H9 (cell line): Measurements from ENCODE around the gene LIN9. TPM values are rescaled to one million over a fixed set of nuclear protein-coding genes. Genes with fewer than 3 reads are reported as not detected.

Experiments used
- DNase-seq: peaks from one replicate; pipeline ENCODE4 v3.0.0-alpha.2; 2017
- H2AFZ ChIP-seq: one replicate; pipeline ENCODE4 v1.6.1; 2013; ENCODE audit warnings: mild to moderate bottlenecking, low read length, control low read depth, moderate library complexity
- H2AK5ac ChIP-seq: 2 replicates; pipeline ENCODE4 v1.6.1; 2013; ENCODE audit warnings: low read length, control low read depth, mixed read lengths; ENCODE audit not compliant: insufficient read length
- H2BK120ac ChIP-seq: one replicate; pipeline ENCODE4 v1.6.1; 2013; ENCODE audit warnings: low read depth, mild to moderate bottlenecking, low read length, control low read depth, inconsistent platforms; ENCODE audit not compliant: poor library complexity, severe bottlenecking
- H2BK12ac ChIP-seq: 2 replicates; pipeline ENCODE4 v1.6.1; 2013; ENCODE audit warnings: low read length, control low read depth, mixed read lengths, low read depth; ENCODE audit not compliant: insufficient read length
- H2BK15ac ChIP-seq: 2 replicates; pipeline ENCODE4 v1.6.1; 2013; ENCODE audit warnings: low read depth, low read length, control low read depth
- H2BK20ac ChIP-seq: one replicate; pipeline ENCODE4 v1.6.1; 2013; ENCODE audit warnings: low read depth, mild to moderate bottlenecking, low read length, control low read depth, inconsistent platforms; ENCODE audit not compliant: poor library complexity, severe bottlenecking
- H2BK5ac ChIP-seq: 2 replicates; pipeline ENCODE4 v1.6.1; 2013; ENCODE audit warnings: low read length, control low read depth, mixed read lengths; ENCODE audit not compliant: insufficient read length
- H3K14ac ChIP-seq: 2 replicates; pipeline ENCODE4 v1.6.1; 2013; ENCODE audit warnings: low read length, control low read depth; ENCODE audit not compliant: insufficient read depth
- H3K18ac ChIP-seq: 2 replicates; pipeline ENCODE4 v1.6.1; 2013; ENCODE audit warnings: low read depth, mild to moderate bottlenecking, mixed read lengths, low read length, control low read depth; ENCODE audit not compliant: insufficient read length
- H3K23ac ChIP-seq: 2 replicates; pipeline ENCODE4 v1.6.1; 2013; ENCODE audit warnings: low read length, control low read depth, mixed read lengths, low read depth; ENCODE audit not compliant: insufficient read length
- H3K23me2 ChIP-seq: 2 replicates; pipeline ENCODE4 v1.6.1; 2013; ENCODE audit warnings: low read depth, mild to moderate bottlenecking, mixed read lengths, low read length, control low read depth; ENCODE audit not compliant: insufficient read length, poor library complexity, severe bottlenecking
- H3K27ac ChIP-seq: 2 replicates; pipeline ENCODE4 v1.5.1; 2013; ENCODE audit warnings: low read length, control low read depth, mixed read lengths, low read depth; ENCODE audit not compliant: insufficient read length
- H3K27me3 ChIP-seq: 2 replicates; pipeline ENCODE4 v1.6.1; 2013; ENCODE audit warnings: low read length, control low read depth, inconsistent platforms; ENCODE audit not compliant: insufficient read depth
- H3K4ac ChIP-seq: 2 replicates; pipeline ENCODE4 v1.6.1; 2013; ENCODE audit warnings: low read depth, mild to moderate bottlenecking, control low read depth, inconsistent platforms, low read length, moderate library complexity
- H3K4me1 ChIP-seq: 2 replicates; pipeline ENCODE4 v1.6.1; 2013; ENCODE audit warnings: low read length, control low read depth, inconsistent platforms; ENCODE audit not compliant: insufficient read depth
- H3K4me2 ChIP-seq: 2 replicates; pipeline ENCODE4 v1.6.1; 2013; ENCODE audit warnings: low read length, control low read depth, mixed read lengths; ENCODE audit not compliant: insufficient read length, insufficient read depth
- H3K56ac ChIP-seq: 2 replicates; pipeline ENCODE4 v1.6.1; 2013; ENCODE audit warnings: low read depth, mild to moderate bottlenecking, mixed read lengths, low read length, control low read depth; ENCODE audit not compliant: insufficient read length
- H3K79me1 ChIP-seq: 2 replicates; pipeline ENCODE4 v1.6.1; 2013; ENCODE audit warnings: low read depth, mild to moderate bottlenecking, moderate library complexity, low read length, control low read depth, inconsistent platforms; ENCODE audit not compliant: insufficient read depth, poor library complexity, severe bottlenecking
- H3K79me2 ChIP-seq: 2 replicates; pipeline ENCODE4 v1.6.1; 2013; ENCODE audit warnings: low read length, control low read depth, inconsistent platforms; ENCODE audit not compliant: insufficient read depth
- H3K9ac ChIP-seq: 2 replicates; pipeline ENCODE4 v1.6.1; 2013; ENCODE audit warnings: low read length, control low read depth, mixed read lengths; ENCODE audit not compliant: insufficient read length; ENCODE audit errors: extremely low read depth
- H3K9me3 ChIP-seq: one replicate; pipeline ENCODE4 v1.6.1; 2013; ENCODE audit warnings: low read depth, low read length, inconsistent platforms; ENCODE audit not compliant: control insufficient read depth
- H3T11ph ChIP-seq: one replicate; pipeline ENCODE4 v1.6.1; 2013; ENCODE audit warnings: mild to moderate bottlenecking, low read length, control low read depth, inconsistent platforms
- H4K20me1 ChIP-seq: one replicate; pipeline ENCODE4 v1.6.1; 2013; ENCODE audit not compliant: control insufficient read depth, insufficient read length, insufficient read depth
- H4K5ac ChIP-seq: 2 replicates; pipeline ENCODE4 v1.6.1; 2013; ENCODE audit warnings: low read depth, mild to moderate bottlenecking, mixed read lengths, low read length, control low read depth; ENCODE audit not compliant: insufficient read length
- H4K8ac ChIP-seq: replicated peaks from 2 replicates; pipeline ENCODE4 v1.6.1; 2013; ENCODE audit warnings: low read length, control low read depth, mixed read lengths, low read depth; ENCODE audit not compliant: insufficient read length
- H4K91ac ChIP-seq: 2 replicates; pipeline ENCODE4 v1.6.1; 2013; ENCODE audit warnings: low read depth, mild to moderate bottlenecking, moderate library complexity, mixed read lengths, low read length, control low read depth; ENCODE audit not compliant: insufficient read length
- H3K27ac Mint-ChIP-seq, 3 experiments: 2 replicates in 2 of 3; 3 replicates in 1 of 3; pipeline ENCODE4 v1.8.0; 2020 to 2021; ENCODE audit warnings: mixed read lengths in 3 of 3, mild to moderate bottlenecking in 1 of 3, moderate library complexity in 1 of 3
- H3K27me3 Mint-ChIP-seq: 2 replicates; pipeline ENCODE4 v1.8.0; 2021; ENCODE audit warnings: low read depth, mild to moderate bottlenecking, moderate library complexity, mixed read lengths
- H3K36me3 Mint-ChIP-seq, 3 experiments: 2 replicates in 2 of 3; 3 replicates in 1 of 3; pipeline ENCODE4 v1.8.0; 2020 to 2021; ENCODE audit warnings: low read depth in 3 of 3, mixed read lengths in 3 of 3; ENCODE audit not compliant: insufficient read depth in 1 of 3
- H3K4me1 Mint-ChIP-seq, 2 experiments: 2 replicates each; pipeline ENCODE4 v1.8.0; 2020; ENCODE audit warnings: mixed read lengths in 2 of 2
- H3K4me3 Mint-ChIP-seq, 2 experiments: 2 replicates in 1 of 2; 3 replicates in 1 of 2; pipeline ENCODE4 v1.8.0; 2020 to 2021; ENCODE audit warnings: mild to moderate bottlenecking in 2 of 2, mixed read lengths in 2 of 2, moderate library complexity in 1 of 2
- H3K9me3 Mint-ChIP-seq, 2 experiments: 2 replicates in 1 of 2; 3 replicates in 1 of 2; pipeline ENCODE4 v1.8.0; 2020; ENCODE audit warnings: mild to moderate bottlenecking in 2 of 2, mixed read lengths in 2 of 2, moderate library complexity in 1 of 2
- total RNA-seq: library from RNA; stranded (reverse); gene quantifications from 2 replicates; pipeline ENCODE4 v1.2.1, GENCODE V29; 2021
- TF ChIP-seq, protein P1 (sequence below): fragments of 200-600 bp; sonication (generic); conservative IDR thresholded peaks from 3 replicates; pipeline ENCODE4 v1.8.0; 2021; ENCODE audit warnings: antibody characterized with exemption, mild to moderate bottlenecking

The LIN9 gene
- total RNA-seq, 1 experiment from 2014 or later = 9.5 TPM

DNA sequence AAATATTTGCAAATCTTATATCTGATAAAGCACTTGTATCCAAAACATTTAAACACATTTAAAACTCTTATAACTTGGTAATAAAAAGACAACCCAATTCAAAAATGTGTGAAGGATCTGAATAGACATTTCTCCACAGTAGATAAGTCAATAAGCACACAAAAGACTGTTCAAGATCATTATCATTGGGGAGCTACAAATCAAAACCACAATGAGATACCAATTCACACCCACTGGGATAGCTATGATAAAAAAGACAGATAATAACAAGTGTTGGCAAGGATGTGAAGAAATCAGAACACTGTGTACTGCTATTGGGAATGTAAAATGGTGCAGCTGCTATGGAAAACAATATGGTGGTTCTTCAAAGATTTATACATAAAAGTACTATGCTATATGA lies 5.1 kb upstream of the LIN9 start:
- no peak overlapping the region for H4K5ac ChIP-seq
- H3K18ac ChIP-seq = no peak overlapping the region
- no peak overlapping the region for H3K14ac ChIP-seq
- no peak overlapping the region for H4K8ac ChIP-seq
- no peak overlapping the region for H2BK5ac ChIP-seq
- no peaks in the 10 kb centered on the region for H3K79me1 ChIP-seq
- H2AFZ ChIP-seq = no peak overlapping the region
- H3K4ac ChIP-seq = no peak overlapping the region
- no peak overlapping the region for H3T11ph ChIP-seq
- no peak overlapping the region for H2BK15ac ChIP-seq
- H3K27ac ChIP-seq = no peak overlapping the region
- DNase-seq = no peak
- no peaks in the 10 kb centered on the region for H3K36me3 Mint-ChIP-seq
- no peak overlapping the region for H3K56ac ChIP-seq
- H3K27me3 ChIP-seq = no peaks in the 10 kb centered on the region; the same call in 1 of the 2 replicates
- H2BK12ac ChIP-seq = no peak overlapping the region
- no peaks in the 10 kb centered on the region for H3K79me2 ChIP-seq
- H4K20me1 ChIP-seq = no peaks in the 10 kb centered on the region
- no peak overlapping the region for H3K27ac Mint-ChIP-seq
- H3K4me1 Mint-ChIP-seq = peaks cover 13 to 17% of the 10 kb centered on the region in 2 experiments
- H3K4me1 ChIP-seq = peaks cover 3% of the 10 kb centered on the region; the same call in 1 of the 2 replicates
- peaks cover 7% of the 10 kb centered on the region for H3K23me2 ChIP-seq
- no peak overlapping the region for H3K9ac ChIP-seq
- H2BK120ac ChIP-seq = no peak overlapping the region
- no peak overlapping the region for H3K4me3 Mint-ChIP-seq
- H3K9me3 Mint-ChIP-seq = no peaks in the 10 kb centered on the region
- no peak overlapping the region for H3K4me2 ChIP-seq
- H4K91ac ChIP-seq = no peak overlapping the region
- TF ChIP-seq, protein P1, sequence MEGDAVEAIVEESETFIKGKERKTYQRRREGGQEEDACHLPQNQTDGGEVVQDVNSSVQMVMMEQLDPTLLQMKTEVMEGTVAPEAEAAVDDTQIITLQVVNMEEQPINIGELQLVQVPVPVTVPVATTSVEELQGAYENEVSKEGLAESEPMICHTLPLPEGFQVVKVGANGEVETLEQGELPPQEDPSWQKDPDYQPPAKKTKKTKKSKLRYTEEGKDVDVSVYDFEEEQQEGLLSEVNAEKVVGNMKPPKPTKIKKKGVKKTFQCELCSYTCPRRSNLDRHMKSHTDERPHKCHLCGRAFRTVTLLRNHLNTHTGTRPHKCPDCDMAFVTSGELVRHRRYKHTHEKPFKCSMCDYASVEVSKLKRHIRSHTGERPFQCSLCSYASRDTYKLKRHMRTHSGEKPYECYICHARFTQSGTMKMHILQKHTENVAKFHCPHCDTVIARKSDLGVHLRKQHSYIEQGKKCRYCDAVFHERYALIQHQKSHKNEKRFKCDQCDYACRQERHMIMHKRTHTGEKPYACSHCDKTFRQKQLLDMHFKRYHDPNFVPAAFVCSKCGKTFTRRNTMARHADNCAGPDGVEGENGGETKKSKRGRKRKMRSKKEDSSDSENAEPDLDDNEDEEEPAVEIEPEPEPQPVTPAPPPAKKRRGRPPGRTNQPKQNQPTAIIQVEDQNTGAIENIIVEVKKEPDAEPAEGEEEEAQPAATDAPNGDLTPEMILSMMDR = no peak
- H3K9me3 ChIP-seq = no peaks in the 10 kb centered on the region
- no peak overlapping the region for H2AK5ac ChIP-seq
- H3K23ac ChIP-seq = no peak overlapping the region
- H3K27me3 Mint-ChIP-seq = peaks cover 21% of the 10 kb centered on the region
- H2BK20ac ChIP-seq = no peak overlapping the region
